C4-2B (cell line): ENCODE results near the gene FEN1.

Experiments
- ZFX ChIP-seq: fragments of 450-650 bp; IDR thresholded peaks from 2 replicates; pipeline ENCODE4 v1.6.1; 2017
- TF ChIP-seq, protein P1 (sequence below): fragments of 450-650 bp; conservative IDR thresholded peaks from 2 replicates; pipeline ENCODE4 v1.5.1; 2017; ENCODE audit warnings: mild to moderate bottlenecking

DNA sequence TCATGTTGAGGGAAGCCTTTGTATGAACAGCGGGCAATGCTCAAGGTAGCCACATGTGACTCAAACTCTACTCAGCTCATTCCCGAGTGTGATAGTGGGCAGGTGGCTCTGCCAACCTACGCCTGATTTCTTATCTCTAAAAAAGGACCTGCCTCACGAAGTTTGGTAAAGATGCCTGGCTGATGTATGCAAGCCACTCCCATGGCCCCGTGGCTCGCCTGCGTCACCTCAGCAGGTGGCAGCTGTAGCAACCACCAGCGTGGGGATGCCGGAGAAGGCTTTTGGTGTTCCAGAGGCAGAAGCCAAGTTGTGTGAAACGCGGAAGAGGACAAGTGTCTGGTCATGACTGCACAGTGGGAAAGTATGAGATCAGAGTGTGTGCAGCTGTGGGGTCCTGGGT lies 40.8 kb downstream of the FEN1 start:
- TF ChIP-seq, protein P1, sequence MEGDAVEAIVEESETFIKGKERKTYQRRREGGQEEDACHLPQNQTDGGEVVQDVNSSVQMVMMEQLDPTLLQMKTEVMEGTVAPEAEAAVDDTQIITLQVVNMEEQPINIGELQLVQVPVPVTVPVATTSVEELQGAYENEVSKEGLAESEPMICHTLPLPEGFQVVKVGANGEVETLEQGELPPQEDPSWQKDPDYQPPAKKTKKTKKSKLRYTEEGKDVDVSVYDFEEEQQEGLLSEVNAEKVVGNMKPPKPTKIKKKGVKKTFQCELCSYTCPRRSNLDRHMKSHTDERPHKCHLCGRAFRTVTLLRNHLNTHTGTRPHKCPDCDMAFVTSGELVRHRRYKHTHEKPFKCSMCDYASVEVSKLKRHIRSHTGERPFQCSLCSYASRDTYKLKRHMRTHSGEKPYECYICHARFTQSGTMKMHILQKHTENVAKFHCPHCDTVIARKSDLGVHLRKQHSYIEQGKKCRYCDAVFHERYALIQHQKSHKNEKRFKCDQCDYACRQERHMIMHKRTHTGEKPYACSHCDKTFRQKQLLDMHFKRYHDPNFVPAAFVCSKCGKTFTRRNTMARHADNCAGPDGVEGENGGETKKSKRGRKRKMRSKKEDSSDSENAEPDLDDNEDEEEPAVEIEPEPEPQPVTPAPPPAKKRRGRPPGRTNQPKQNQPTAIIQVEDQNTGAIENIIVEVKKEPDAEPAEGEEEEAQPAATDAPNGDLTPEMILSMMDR: no peak
- TF ChIP-seq ZFX: no peak
